H54 (cell line): Measurements from ENCODE around the gene CHAC1.
A peak's percentile ranks its signal among the peaks of the same experiment; 100 is the strongest.
"Not testable (repeated sequence)": the region's sequence is repeated elsewhere in the genome, so short reads cannot be mapped to it uniquely, and the experiment has no call there.

Source experiments
- DNase-seq: peaks from one replicate; pipeline ENCODE4 v3.0.0; 2011; ENCODE audit warnings: low spot score, mixed read lengths; ENCODE audit not compliant: insufficient read length
- FAIRE-seq: peaks from 3 replicates; lab custom pipeline; 2011; peaks lifted over from hg19 to GRCh38; lab: Jason Lieb, UNC
- POLR2A ChIP-seq: IDR thresholded peaks from 2 replicates; pipeline ENCODE4 v1.6.1; 2011; ENCODE audit warnings: low read depth, mild to moderate bottlenecking, low read length

CHAC1 gene

DNA sequence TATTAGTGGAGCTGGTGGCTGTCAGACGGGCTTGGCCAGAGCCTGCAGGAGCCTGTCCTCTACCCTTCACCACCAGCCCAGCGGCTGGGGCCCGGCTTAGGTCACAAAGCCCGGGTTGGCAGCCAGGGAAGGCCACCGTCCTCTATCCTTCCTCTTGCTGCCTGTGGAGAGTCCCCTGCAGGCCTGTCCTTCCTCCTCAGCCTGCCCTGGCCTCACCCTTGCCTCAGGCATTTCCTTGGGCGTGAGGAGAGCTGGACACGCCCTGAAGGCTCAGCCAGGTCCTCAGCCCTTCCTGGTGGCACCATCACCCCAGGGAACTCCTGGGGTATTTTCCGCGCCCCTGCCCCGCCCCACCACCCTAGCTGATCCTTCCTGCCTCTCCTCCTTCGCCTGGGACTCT, 7.7 kb downstream of the CHAC1 start:
- FAIRE-seq (no peak), DNase-seq (peak; percentile 72)
- TF ChIP-seq POLR2A: no peak

DNA sequence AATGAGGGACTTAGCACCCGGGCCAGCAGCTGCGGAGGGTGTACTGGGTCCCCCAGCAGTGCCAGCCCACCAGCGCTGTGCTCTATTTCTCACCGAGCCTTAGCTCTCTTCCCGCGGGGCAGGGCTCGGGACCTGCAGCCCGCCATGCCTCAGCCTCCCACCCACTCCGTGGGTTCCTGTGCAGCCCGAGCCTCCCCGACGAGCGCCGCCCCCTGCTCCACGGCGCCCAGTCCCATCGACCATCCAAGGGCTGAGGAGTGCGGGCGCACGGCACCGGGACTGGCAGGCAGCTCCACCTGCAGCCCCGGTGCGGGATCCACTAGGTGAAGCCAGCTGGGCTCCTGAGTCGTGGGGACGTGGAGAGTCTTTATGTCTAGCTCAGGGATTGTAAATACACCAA, 8.5 kb downstream of the CHAC1 start:
- FAIRE-seq, DNase-seq: not testable (repeated sequence)

DNA sequence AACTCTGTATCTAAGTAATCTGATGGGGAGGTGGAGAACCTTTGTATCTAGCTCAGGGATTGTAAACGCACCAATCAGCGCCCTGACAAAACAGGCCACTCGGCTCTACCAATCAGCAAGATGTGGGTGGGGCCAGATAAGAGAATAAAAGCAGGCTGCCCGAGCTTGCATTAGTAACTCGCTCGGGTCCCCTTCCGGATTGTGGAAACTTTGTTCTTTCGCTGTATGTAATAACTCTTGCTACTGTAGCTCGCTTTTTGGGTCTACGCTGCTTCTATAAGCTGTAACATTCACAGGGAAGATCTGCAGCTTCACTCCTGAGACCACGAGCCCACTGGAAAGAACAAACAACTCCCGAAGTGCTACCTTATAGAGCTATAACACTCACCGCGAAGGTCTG, 9.0 kb downstream of the CHAC1 start:
- not testable (repeated sequence) for DNase-seq, FAIRE-seq

DNA sequence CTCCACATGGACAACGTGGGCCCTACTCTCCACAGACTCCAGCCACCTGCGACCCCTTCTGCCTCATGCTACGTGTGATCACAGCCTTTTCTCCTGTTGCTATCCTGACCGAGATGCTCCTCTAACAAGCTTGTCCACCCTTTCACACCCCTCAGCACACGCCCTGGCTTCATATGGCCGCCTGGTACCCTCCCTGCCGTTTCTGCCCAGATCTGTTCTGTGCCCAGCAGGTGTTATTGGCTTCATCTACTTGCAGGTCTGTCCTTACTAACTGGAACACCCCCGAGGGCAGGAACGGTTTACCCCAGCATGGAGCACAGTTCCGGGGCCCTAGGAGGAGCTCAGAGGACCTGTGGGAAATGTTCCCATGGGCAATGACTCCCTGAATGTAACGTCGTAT, 9.9 kb downstream of the CHAC1 start:
- FAIRE-seq (no peak), DNase-seq (no peak)
- no peak for TF ChIP-seq POLR2A

DNA sequence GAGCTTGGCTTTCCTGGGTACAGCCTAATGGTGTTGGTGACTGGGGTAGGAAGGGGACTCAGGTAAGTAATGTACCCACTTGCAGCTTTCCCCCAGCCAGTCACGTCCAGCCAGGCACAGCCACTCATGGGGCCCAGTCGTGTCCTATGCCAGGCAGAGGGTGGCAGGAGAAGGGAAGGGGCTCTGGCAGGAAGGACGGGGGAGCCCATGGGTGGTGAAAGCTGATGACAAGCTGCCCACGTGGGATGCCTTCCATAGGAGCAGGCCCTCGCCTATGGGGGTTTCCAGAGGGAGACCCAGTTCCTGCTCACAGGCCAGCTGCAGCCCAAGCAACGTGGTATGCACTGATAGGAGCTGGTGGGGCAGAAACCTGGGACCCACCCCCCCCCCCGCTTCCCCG, 10.7 kb downstream of the CHAC1 start:
- no peak for FAIRE-seq
- no peak for DNase-seq
- TF ChIP-seq POLR2A: no peak

DNA sequence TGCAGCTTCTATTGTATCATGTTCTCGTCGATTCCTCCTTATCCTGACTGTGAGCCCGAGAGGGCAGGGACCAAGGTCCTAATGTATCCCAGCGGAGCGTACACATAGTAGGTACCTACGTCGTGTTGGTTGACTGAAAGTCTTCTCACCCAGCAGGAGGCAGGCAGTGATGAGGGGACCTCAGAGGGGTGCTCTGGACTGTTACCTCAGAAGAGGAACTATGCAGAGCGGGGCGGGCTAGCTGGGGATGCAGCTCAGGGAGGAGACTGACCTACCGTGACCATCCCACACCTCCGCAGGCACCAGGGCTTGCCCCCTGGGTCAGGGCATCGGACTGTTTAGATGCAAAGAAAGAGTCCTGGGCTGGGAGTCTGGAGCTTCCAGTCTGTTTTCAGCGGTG, 11.4 kb downstream of the CHAC1 start:
- DNase-seq: no peak
- FAIRE-seq: no peak
- no peak for TF ChIP-seq POLR2A

DNA sequence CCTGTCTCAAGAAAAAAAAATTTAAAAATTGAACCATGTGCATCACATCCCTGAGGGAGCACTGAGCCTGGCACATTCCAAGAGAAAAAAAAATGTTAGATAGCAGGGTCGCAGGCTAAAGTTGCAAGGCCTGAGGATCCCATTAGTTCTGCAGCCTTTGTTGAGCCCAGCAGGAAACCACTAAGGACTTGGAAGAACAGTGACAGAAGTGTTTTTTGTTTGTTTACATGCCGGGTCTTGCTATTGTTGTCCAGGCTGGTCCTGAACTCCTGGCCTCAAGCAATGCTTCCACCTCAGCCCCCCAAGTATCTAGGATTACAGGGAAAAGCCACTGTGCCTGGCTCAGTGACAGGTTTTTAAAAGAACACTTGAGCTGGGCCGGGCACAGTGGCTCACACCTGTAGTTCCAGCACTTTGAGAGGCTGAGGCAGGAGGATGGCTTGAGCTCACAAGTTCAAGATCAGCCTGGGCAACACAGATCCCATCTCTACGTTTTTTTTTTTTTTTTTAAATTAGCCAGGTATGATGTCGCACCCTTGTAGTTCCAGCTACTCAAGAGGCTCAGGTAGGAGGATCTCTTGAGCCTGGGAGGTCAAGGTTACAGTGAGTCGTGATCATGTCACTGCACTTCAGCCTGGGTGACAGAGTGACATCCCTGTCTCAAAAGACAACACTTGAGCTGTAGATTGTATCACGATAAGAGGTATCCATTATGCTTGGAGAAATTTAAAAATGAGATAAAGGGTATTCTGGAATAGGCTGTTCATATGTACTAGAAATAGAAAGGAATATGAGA, 15.2 kb downstream of the CHAC1 start:
- TF ChIP-seq POLR2A: no peak
- DNase-seq: no peak
- no peak for FAIRE-seq

DNA sequence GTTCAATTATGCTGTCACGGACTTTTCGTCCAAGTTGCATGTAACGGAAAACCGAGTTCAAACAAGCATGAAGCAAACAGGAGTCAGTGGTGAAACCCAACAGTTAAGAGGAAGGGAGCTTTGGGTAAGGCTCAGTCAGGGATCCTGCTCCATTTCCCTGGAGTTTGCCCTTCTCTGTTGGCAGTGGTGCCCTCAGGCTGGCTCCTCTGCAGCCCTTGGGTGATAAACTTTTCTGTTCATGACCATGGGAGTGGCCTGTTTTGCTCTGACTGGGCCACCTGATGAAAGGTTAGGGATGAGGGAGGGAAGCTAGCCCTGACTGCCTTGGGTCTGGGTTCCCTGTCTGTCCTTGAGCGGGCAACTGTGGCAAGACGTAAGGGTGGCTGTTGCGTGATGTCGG, 16.1 kb downstream of the CHAC1 start:
- DNase-seq: no peak
- no peak for FAIRE-seq
- TF ChIP-seq POLR2A: no peak

DNA sequence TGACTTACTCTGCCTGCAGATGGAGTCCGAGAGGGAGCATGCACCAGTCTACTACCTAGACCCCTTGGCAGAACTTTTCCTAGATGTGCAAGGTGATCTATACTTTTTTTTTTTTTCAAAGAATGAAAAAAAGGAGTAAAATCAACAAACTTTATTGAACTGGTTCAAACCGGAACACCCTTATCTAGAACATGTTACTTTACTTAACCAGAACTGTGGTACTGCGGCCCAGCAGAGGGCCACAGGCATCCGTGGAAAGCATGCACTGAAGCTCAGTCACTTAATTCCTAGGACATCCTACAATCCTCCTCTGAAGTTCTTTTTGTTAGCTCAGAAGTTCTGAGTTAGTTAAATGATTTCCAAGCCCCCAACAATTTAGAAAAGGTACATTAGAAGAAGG, 21.6 kb downstream of the CHAC1 start:
- no peak for TF ChIP-seq POLR2A
- FAIRE-seq: no peak
- DNase-seq: no peak

DNA sequence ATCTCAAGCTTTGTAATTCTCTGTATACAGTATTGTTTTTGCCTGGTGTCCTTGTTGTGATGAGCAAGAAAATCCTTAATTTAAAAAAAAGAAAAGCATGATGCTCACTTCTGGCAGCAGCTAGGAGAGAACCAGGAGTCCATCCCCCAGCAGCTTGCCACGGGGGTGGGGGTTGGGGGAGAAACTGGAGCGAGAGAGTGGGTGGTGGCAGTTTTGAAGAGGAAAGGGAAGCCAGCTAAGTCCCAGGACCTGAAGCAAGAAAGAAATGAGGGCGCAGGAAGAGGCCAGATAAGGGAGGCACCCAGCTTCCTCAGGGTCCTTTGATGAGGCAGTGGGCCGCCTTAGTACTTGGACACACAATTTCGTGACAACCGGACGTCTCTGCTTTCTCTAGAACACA, 23.5 kb downstream of the CHAC1 start:
- DNase-seq: no peak
- no peak for TF ChIP-seq POLR2A
- FAIRE-seq: no peak

DNA sequence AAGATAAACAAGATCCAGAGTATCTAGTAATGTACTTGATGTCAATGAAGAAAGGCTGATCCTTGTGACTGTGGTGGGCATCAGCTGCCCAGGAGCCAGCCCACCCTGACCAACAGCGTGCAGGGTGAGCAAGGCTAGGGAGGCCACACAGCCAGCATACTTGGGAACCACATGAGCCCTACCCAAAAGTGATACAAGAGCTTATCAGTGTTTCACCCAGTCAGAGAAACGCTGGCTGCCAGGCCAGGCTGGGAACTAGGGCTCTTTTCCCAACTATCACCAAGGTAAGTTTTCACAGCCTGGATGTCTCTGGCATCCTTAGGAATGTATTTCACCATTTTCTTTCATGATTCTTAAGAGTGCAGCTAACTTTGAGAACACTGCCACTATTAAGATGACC, 24.9 kb downstream of the CHAC1 start:
- FAIRE-seq (no peak), DNase-seq (no peak)
- no peak for TF ChIP-seq POLR2A

DNA sequence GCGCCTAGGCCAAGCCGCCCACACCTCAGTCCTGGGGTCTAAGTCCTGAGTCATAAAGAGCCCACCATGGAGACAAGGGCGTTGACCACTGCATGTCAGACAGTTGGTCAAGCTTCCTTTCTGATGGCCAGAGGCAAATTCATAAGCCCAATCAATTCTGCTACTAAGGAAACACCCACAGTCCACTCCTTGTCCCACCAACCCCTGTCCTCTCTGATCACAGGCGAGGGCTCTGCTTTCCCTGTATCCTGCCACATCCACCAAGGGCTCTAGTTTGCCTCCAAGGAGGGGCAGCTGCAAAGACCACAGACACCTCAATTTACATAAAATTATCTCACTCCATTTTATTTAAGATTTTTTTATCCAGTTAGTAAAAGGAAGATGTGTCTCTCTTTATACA, 25.3 kb downstream of the CHAC1 start:
- no peak for FAIRE-seq
- DNase-seq: no peak
- TF ChIP-seq POLR2A: no peak

DNA sequence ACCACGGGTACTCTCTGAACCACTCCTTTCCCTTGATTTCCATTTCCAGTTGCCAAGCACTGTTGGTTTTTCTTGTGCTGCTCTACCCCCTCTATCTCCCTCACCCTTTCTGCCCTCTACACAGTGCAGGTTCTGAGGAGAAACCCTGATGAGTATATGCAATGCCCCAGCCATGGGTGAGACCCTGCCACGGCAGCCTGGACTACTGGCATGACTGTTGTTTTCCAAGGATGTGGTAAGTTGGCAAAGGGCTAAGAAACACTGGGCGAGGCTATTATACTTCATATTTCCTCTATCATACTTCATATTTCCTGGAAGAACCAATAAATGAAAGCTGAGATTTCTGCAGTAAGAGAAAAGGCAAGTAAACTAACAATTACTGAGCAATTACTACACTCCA, 27.9 kb downstream of the CHAC1 start:
- no peak for FAIRE-seq
- TF ChIP-seq POLR2A: no peak
- no peak for DNase-seq

DNA sequence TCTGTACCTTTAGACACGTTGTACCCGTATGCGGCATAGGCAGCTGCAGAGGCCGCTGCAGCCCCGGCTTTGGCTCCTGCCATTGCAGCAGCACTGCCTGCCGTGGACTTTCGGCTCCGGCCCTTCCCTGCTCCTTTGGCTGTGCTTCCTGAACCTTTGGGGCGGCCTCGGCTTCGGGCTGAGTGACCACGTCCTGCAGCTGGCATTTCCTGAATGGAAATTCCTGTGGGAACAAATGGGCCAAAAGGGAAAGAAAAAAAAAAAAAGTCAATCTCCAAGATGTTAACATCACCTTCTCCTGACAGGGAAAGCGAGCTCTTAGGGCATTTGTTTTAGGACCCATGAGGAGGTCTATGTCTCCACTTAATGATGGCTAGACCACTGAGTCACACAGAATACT, 29.6 kb downstream of the CHAC1 start:
- no peak for TF ChIP-seq POLR2A
- DNase-seq (peak; percentile 74), FAIRE-seq (no peak)

DNA sequence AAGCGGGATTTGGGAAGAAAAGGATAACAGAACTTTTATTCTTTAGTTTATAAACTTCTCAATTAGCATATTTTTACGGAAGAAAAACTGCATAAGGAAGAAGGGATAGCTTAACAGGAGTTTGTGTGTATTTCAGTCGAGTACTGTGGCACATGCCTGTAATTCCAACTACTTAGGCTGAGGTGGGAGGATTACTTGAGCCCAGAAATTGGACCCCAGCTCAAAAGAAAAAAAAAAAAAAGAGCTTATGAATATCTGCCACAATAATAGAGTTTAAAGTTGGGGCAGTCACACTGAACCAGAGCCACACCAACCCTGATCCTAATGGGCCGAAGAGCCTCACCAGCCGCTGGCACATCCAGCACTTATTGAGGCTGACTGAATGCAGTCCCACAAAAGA, 31.1 kb downstream of the CHAC1 start:
- FAIRE-seq (no peak), DNase-seq (no peak)
- TF ChIP-seq POLR2A: no peak
